PFSK-1 (cell line): ENCODE measurements around the gene PIRT.

Experiments used
- POLR2AphosphoS5 ChIP-seq: IDR thresholded peaks from 2 replicates; pipeline ENCODE4 v1.6.1; 2012; ENCODE audit warnings: low read depth, mild to moderate bottlenecking, control low read depth, low read length, moderate library complexity
- SIN3A ChIP-seq: IDR thresholded peaks from 2 replicates; pipeline ENCODE4 v1.6.1; 2012; ENCODE audit warnings: mild to moderate bottlenecking, low read length, moderate library complexity, borderline replicate concordance; ENCODE audit not compliant: insufficient read depth
- TAF1 ChIP-seq: IDR thresholded peaks from 2 replicates; pipeline ENCODE4 v1.6.1; 2012; ENCODE audit warnings: low read length, control low read depth, borderline replicate concordance; ENCODE audit not compliant: insufficient read depth
- TF ChIP-seq, protein P1 (sequence below), 2 experiments: IDR thresholded peaks; 2 replicates each; pipeline versions ENCODE4 v1.6.1 to v1.8.0; 2011 to 2012; ENCODE audit warnings: low read depth in 2 of 2, low read length in 2 of 2, control low read depth in 1 of 2, inconsistent platforms in 1 of 2, mild to moderate bottlenecking in 1 of 2, moderate library complexity in 1 of 2; ENCODE audit not compliant: insufficient read depth in 1 of 2

DNA sequence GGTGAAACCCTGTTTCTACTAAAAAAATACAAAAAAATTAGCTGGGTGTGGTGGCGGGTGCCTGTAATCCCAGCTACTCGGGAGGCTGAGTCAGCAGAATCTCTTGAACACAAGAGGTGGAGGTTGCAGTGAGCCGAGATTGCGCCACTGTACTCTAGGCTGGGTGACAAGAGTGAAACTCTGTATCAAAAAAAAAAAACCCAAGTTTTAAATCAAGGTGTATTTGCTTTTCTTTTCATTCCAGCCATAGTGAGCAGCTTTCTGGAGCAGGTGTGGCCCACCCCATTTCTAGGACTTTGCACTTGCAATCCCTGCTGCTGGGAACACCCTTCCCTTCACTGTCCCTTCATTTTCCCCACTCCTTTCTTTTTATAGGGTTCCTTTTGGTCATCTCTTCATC, 62.8 kb downstream of the PIRT start:
- TF ChIP-seq POLR2AphosphoS5, result no peak
- no peak for TF ChIP-seq TAF1
- TF ChIP-seq, protein P1, sequence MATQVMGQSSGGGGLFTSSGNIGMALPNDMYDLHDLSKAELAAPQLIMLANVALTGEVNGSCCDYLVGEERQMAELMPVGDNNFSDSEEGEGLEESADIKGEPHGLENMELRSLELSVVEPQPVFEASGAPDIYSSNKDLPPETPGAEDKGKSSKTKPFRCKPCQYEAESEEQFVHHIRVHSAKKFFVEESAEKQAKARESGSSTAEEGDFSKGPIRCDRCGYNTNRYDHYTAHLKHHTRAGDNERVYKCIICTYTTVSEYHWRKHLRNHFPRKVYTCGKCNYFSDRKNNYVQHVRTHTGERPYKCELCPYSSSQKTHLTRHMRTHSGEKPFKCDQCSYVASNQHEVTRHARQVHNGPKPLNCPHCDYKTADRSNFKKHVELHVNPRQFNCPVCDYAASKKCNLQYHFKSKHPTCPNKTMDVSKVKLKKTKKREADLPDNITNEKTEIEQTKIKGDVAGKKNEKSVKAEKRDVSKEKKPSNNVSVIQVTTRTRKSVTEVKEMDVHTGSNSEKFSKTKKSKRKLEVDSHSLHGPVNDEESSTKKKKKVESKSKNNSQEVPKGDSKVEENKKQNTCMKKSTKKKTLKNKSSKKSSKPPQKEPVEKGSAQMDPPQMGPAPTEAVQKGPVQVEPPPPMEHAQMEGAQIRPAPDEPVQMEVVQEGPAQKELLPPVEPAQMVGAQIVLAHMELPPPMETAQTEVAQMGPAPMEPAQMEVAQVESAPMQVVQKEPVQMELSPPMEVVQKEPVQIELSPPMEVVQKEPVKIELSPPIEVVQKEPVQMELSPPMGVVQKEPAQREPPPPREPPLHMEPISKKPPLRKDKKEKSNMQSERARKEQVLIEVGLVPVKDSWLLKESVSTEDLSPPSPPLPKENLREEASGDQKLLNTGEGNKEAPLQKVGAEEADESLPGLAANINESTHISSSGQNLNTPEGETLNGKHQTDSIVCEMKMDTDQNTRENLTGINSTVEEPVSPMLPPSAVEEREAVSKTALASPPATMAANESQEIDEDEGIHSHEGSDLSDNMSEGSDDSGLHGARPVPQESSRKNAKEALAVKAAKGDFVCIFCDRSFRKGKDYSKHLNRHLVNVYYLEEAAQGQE (IDR thresholded peaks at IDR 0.05; ENCODE audit: insufficient read depth in 1 of 2, low read depth in 2 of 2, low read length in 2 of 2), result no peak
- TF ChIP-seq SIN3A, result no peak
